HEK293 (cell line): Measurements from ENCODE around the gene RHOB.

ENCODE experiments used
- AEBP2 ChIP-seq: fragments of 450-650 bp; formaldehyde crosslinking; IDR thresholded peaks from 2 replicates; pipeline ENCODE4 v1.5.1; 2016; ENCODE audit warnings: missing biosample characterization, missing genetic modification characterization, borderline replicate concordance
- ATF2 ChIP-seq: fragments of 450-650 bp; formaldehyde crosslinking; IDR thresholded peaks from 2 replicates; pipeline ENCODE4 v1.5.1; 2016; ENCODE audit warnings: missing biosample characterization, missing genetic modification characterization, low read depth
- CTCF ChIP-seq: fragments of 450-650 bp; formaldehyde crosslinking; IDR thresholded peaks from 2 replicates; pipeline ENCODE4 v1.5.1; 2016; ENCODE audit warnings: missing biosample characterization, missing genetic modification characterization
- OSR2 ChIP-seq: fragments of 450-650 bp; formaldehyde crosslinking; IDR thresholded peaks from 2 replicates; pipeline ENCODE4 v1.5.1; 2016; ENCODE audit warnings: missing biosample characterization, missing genetic modification characterization
- YY2 ChIP-seq: fragments of 450-650 bp; formaldehyde crosslinking; IDR thresholded peaks from 2 replicates; pipeline ENCODE4 v1.5.1; 2016; ENCODE audit warnings: missing biosample characterization, missing genetic modification characterization
- ZBTB21 ChIP-seq: fragments of 450-650 bp; formaldehyde crosslinking; IDR thresholded peaks from 2 replicates; pipeline ENCODE4 v1.5.1; 2017; ENCODE audit warnings: missing biosample characterization, missing genetic modification characterization
- ZFP41 ChIP-seq: fragments of 450-650 bp; formaldehyde crosslinking; IDR thresholded peaks from 2 replicates; pipeline ENCODE4 v1.5.1; 2016; ENCODE audit warnings: missing biosample characterization, missing genetic modification characterization, borderline replicate concordance
- ZNF121 ChIP-seq: fragments of 450-650 bp; formaldehyde crosslinking; IDR thresholded peaks from 2 replicates; pipeline ENCODE4 v1.5.1; 2016; ENCODE audit warnings: missing biosample characterization, missing genetic modification characterization
- ZNF274 ChIP-seq, 2 experiments: fragments of 200-500 bp in 1 of 2; fragments of 450-650 bp in 1 of 2; sonication (Bioruptor generic) in 1 of 2; formaldehyde crosslinking in 1 of 2; IDR thresholded peaks; 2 replicates each; pipeline versions ENCODE4 v1.5.1 to v1.6.1; 2014 to 2016; ENCODE audit warnings: borderline replicate concordance in 1 of 2, inconsistent platforms in 1 of 2, low read length in 1 of 2, missing biosample characterization in 1 of 2, missing genetic modification characterization in 1 of 2
- ZNF473 ChIP-seq: fragments of 450-650 bp; formaldehyde crosslinking; IDR thresholded peaks from 2 replicates; pipeline ENCODE4 v1.5.1; 2017; ENCODE audit warnings: missing biosample characterization, missing genetic modification characterization
- ZNF501 ChIP-seq: fragments of 450-650 bp; formaldehyde crosslinking; IDR thresholded peaks from 2 replicates; pipeline ENCODE4 v1.5.1; 2016; ENCODE audit warnings: missing biosample characterization, missing genetic modification characterization
- ZNF777 ChIP-seq: fragments of 450-650 bp; formaldehyde crosslinking; IDR thresholded peaks from 2 replicates; pipeline ENCODE4 v1.5.1; 2017; ENCODE audit warnings: missing biosample characterization, missing genetic modification characterization, borderline replicate concordance
- TF ChIP-seq, protein P1 (sequence below): fragments of 450-650 bp; formaldehyde crosslinking; IDR thresholded peaks from 2 replicates; pipeline ENCODE4 v1.5.1; 2017; ENCODE audit warnings: missing biosample characterization, missing genetic modification characterization
- TF ChIP-seq, protein P2 (sequence below): fragments of 450-650 bp; formaldehyde crosslinking; IDR thresholded peaks from 2 replicates; pipeline ENCODE4 v1.5.1; 2016; ENCODE audit warnings: missing biosample characterization, missing genetic modification characterization

GRCh38 chr2:20480913-20481312 is 34.0 kb downstream of the RHOB start:
- no peak for TF ChIP-seq CTCF (tag by site-specific recombination)
- no peak for TF ChIP-seq ZNF473
- no peak for TF ChIP-seq ZNF121
- TF ChIP-seq ZNF777 = no peak
- TF ChIP-seq OSR2 (tag by site-specific recombination) = no peak
- TF ChIP-seq, protein P1, sequence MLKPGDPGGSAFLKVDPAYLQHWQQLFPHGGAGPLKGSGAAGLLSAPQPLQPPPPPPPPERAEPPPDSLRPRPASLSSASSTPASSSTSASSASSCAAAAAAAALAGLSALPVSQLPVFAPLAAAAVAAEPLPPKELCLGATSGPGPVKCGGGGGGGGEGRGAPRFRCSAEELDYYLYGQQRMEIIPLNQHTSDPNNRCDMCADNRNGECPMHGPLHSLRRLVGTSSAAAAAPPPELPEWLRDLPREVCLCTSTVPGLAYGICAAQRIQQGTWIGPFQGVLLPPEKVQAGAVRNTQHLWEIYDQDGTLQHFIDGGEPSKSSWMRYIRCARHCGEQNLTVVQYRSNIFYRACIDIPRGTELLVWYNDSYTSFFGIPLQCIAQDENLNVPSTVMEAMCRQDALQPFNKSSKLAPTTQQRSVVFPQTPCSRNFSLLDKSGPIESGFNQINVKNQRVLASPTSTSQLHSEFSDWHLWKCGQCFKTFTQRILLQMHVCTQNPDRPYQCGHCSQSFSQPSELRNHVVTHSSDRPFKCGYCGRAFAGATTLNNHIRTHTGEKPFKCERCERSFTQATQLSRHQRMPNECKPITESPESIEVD (tag by site-specific recombination) = no peak
- TF ChIP-seq ZFP41 (tag by site-specific recombination) = no peak
- TF ChIP-seq YY2 (tag by site-specific recombination) = no peak
- no peak for TF ChIP-seq ATF2 (tag by site-specific recombination)
- no peak for TF ChIP-seq AEBP2 (tag by site-specific recombination)
- no peak for TF ChIP-seq ZNF274 (IDR thresholded peaks at IDR 0.05; ENCODE audit: low read length)
- no peak for TF ChIP-seq ZNF274 (tag by site-specific recombination; IDR thresholded peaks at IDR 0.05; ENCODE audit: borderline replicate concordance)
- TF ChIP-seq ZNF501 = no peak
- TF ChIP-seq, protein P2, sequence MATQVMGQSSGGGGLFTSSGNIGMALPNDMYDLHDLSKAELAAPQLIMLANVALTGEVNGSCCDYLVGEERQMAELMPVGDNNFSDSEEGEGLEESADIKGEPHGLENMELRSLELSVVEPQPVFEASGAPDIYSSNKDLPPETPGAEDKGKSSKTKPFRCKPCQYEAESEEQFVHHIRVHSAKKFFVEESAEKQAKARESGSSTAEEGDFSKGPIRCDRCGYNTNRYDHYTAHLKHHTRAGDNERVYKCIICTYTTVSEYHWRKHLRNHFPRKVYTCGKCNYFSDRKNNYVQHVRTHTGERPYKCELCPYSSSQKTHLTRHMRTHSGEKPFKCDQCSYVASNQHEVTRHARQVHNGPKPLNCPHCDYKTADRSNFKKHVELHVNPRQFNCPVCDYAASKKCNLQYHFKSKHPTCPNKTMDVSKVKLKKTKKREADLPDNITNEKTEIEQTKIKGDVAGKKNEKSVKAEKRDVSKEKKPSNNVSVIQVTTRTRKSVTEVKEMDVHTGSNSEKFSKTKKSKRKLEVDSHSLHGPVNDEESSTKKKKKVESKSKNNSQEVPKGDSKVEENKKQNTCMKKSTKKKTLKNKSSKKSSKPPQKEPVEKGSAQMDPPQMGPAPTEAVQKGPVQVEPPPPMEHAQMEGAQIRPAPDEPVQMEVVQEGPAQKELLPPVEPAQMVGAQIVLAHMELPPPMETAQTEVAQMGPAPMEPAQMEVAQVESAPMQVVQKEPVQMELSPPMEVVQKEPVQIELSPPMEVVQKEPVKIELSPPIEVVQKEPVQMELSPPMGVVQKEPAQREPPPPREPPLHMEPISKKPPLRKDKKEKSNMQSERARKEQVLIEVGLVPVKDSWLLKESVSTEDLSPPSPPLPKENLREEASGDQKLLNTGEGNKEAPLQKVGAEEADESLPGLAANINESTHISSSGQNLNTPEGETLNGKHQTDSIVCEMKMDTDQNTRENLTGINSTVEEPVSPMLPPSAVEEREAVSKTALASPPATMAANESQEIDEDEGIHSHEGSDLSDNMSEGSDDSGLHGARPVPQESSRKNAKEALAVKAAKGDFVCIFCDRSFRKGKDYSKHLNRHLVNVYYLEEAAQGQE (tag by site-specific recombination) = no peak
- no peak for TF ChIP-seq ZBTB21
